NCI-H748 (cell line): ENCODE results near the gene CDAN1.
"Not testable (repeated sequence)": the region's sequence is repeated elsewhere in the genome, so short reads cannot be mapped to it uniquely, and the experiment has no call there.

Experiments
- DNase-seq: peaks from one replicate; lab custom pipeline; 2025; ENCODE audit not compliant: unreplicated experiment; lab: John Stamatoyannopoulos, UW

CDAN1 gene, protein sequence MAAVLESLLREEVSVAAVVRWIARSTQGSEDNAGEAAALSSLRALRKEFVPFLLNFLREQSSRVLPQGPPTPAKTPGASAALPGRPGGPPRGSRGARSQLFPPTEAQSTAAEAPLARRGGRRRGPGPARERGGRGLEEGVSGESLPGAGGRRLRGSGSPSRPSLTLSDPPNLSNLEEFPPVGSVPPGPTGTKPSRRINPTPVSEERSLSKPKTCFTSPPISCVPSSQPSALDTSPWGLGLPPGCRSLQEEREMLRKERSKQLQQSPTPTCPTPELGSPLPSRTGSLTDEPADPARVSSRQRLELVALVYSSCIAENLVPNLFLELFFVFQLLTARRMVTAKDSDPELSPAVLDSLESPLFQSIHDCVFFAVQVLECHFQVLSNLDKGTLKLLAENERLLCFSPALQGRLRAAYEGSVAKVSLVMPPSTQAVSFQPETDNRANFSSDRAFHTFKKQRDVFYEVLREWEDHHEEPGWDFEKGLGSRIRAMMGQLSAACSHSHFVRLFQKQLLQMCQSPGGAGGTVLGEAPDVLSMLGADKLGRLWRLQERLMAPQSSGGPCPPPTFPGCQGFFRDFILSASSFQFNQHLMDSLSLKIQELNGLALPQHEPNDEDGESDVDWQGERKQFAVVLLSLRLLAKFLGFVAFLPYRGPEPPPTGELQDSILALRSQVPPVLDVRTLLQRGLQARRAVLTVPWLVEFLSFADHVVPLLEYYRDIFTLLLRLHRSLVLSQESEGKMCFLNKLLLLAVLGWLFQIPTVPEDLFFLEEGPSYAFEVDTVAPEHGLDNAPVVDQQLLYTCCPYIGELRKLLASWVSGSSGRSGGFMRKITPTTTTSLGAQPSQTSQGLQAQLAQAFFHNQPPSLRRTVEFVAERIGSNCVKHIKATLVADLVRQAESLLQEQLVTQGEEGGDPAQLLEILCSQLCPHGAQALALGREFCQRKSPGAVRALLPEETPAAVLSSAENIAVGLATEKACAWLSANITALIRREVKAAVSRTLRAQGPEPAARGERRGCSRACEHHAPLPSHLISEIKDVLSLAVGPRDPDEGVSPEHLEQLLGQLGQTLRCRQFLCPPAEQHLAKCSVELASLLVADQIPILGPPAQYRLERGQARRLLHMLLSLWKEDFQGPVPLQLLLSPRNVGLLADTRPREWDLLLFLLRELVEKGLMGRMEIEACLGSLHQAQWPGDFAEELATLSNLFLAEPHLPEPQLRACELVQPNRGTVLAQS

DNA sequence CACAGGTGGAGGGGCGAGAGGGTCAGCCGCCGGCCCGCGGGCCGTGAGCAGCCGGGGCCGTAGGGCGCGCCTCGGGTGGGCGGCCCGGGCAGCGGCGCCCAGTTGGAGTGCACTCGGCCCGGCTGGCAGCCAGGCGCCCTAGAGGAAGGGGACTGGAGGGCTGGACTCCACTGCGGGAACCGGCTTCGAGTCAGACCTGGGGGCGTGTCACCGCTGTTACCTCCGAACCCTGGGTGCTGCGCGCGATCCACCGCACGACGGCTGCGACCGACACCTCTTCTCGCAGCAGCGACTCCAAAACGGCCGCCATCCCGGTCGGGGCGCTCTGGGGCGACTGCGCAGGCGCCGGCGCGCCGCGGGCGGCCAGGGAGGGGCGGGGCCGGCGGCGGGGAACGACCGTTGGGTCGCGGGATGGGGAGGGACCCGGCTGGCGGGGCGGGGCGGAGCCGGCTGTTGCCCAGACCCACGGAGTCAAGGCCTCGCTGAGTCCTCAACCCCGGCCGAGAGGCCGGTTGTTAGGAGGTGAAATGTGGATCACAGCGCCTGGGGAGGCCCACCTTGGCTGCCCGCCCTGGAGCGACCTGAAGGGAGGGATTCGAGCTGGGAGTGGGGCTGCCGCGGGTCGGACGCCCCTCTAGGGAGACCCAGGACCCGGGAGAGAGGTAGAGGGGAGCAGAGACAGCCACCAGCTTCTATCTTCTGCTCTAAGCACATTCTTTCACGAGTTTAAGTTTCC lies at the start of gene CDAN1:
TSS of gene CDAN1 (minus strand) at position 336 of the 736 bp plus-strand sequence. CDS start at position 310, 26 bp downstream.
- peak; percentile 79 for DNase-seq

DNA sequence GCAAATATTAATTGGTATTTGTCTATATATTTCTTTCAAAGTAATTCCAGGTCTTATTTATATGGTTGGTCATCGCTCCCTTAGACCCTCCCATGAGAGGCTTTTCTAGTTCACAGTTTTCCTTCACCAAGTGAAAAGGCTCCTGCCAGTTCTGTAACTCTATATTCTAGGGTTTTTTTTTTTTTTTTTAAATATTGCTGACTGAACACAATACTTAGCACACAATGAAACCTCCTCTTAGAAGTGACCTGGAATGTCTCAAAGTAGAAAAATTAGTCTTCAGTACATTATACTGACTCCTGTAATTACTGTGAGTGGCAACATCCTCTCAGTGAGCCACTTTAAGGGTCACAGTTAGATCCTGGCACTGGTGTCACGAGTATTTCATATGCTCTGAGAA lies 48.6 kb upstream of the CDAN1 start:
- DNase-seq: no peak

DNA sequence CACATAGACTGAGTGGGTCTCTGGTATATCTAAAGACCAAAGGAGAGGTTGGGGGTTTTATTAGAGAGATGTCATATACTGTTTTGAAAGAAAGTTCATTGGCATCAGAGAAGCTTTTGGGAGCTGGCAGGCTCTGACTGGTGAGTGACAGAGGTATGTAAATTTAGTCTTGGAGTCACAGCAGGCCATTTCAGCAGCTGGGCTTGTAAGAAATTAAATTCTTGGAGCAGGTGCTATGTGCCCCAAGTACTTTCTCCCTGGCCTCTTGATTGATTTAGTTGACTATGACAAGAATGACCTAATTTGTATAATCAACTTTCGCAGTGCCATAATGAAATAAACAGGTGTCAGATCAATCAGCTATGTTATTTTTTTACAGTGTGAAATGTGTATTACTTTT lies 47.8 kb upstream of the CDAN1 start:
- no peak for DNase-seq

DNA sequence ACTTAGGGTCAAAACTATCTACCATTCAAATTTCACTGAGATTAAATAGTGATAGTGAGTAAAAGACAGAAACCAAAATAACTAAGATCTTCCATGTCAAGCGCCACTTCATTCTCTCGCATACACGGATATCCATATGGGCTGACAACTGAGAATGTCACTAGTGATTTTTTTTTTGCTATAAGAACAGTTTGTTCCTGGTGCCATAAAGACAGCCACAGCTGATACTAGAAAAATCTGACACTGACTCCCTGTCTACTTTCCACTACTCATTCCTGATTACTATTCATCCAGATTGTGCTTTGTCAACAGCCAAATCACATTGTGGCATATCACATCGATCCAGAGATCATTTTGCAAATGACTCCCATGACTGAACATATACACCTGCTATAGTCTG lies 45.8 kb upstream of the CDAN1 start:
- no peak for DNase-seq

DNA sequence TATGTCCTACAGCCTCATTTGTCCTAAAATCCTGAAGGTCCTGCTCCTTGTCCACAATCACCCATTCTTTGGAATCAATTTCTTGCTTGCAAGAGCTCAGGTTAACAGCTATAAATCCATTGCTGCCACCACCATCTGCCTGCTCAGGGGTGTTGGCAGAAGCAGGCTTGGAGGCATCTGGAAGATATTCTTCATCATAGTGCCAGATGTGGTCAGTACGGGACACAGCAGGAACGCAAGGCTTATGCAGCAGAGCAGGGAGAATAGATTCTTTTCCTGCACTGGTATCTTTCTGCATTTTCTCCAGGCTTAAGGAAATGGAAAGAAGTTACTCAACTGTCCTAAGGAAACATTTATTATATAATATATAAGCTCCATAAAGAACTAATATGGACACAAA lies 38.5 kb upstream of the CDAN1 start:
- no peak for DNase-seq

DNA sequence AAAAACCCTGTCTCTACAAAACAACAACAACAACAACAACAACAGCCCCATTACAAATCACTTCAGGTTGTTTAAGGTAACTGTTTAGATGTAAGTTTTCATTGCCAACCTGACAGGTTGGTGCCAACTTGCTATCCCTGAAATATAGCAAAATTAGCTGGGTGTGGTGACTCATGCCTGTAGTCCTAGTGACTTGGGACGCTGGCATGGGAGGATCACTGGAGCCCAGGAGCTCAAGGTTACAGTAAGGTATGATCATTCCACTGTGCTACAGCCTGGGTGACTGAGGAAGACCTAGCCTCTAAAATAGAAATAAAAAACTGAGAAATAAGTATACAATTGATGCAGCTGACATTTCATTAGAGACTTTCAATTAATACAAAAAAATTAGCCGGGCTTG lies 36.0 kb upstream of the CDAN1 start:
- DNase-seq: no peak

DNA sequence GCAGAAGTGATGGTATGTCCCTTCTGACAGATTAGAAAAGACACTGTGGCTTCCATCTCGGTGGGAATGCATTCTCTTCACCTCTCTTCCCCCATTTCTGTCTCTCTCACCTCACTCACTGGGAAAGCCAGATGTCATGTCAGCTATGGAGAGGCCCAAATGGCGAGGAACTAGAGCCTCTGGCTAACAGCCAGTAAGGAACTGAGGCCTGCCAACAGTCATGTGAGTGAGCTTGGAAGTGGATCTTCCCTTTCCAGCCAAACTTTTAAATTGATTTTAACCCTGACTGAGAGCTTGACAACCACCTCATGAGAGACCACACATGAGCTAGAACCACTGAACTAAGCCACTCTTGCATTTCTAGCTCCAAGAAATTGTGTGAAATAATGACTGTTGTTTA lies 35.2 kb upstream of the CDAN1 start:
- DNase-seq: no peak

DNA sequence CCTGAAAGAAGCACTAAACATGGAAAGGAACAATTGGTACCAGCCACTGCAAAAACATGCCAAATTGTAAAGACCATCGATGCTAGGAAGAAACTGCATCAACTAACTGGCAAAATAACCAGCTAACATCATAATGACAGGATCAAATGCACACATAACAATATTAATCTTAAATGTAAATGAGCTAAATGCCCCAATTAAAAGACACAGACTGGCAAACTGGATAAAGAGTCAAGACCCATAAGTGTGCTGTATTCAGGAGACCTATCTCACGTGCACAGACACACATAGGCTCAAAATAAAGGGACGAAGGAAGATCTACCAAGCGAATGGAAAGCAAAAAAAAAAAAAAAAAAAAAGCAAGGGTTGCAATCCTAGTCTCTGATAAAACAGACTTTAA lies 29.2 kb upstream of the CDAN1 start:
- not testable (repeated sequence) for DNase-seq

DNA sequence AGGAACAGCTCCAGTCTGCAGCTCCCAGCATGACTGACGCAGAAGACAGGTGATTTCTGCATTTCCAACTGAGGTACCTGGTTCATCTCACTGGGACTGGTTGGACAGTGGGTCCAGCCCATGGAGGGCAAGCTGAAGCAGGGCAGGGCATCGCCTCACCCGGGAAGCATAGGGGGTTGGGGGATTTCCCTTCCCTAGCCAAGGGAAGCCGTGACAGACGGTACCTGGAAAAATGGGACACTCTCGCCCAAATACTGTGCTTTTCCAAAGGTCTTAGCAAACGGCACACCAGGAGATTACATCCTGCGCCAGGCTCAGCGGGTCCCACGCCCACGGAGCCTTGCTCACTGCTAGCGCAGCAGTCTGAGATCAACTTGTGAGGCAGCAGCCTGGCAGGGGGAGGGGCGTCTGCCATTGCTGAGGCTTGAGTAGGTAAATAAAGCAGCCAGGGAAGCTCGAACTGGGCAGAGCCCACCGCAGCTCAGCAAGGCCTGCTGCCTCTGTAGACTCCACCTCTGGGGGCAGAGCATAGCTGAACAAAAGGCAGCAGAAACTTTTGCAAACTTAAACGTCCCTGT lies 27.3 kb upstream of the CDAN1 start:
- not testable (repeated sequence) for DNase-seq

DNA sequence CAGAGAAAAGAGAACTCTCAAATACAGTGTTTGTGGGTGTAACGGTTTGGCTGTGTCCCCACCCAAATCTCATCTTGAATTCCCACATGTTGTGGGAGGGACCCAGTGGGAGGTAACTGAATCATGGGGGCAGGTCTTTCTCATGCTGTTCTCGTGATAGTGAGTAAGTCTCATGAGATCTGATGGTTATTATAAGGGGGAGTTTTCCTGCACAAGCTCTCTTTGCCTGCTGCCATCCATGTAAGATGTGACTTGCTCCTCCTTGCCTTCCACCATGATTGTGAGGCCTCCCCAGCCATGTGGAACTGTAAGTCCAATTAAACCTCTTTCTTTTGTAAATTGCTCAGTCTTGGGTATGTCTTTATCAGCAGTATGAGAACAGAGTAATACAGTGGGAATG lies 24.9 kb upstream of the CDAN1 start:
- DNase-seq: not testable (repeated sequence)

DNA sequence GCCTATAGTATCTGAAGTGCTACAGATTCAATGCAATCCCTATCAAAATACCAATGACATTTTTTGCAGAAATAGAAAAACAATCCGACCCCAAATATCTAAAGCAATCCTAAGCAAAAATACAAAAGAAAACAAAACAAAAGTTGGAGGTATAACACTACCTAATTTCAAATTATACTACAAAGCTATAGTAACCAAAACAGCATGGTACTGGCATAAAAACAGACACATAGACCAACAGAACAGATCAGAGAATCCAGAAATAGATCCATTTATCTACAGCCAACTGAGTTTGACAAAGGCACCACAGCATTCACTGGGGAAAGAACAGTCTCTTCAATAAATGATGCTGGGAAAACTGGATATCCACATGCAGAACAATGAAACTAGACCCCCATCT lies 23.8 kb upstream of the CDAN1 start:
- no peak for DNase-seq

DNA sequence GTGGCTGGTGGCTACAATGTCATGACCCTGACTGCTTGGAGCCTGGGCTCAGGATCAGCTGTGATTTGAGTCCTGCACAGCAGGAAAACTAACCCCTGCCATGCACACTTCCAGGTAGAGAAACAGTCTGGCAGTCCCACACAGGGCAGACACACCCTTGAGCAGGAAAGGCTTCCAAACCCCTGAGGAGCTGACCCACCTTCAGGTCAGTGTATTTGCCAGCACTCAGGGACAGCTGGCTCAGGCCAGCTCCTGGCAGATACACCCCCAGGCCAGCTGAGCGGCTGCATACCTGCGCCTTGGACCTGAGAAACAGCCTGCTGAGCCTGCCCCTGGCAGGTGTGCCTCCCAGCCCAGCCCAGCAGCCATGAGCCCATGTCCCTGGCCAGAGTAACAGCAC lies 22.2 kb upstream of the CDAN1 start:
- no peak for DNase-seq

DNA sequence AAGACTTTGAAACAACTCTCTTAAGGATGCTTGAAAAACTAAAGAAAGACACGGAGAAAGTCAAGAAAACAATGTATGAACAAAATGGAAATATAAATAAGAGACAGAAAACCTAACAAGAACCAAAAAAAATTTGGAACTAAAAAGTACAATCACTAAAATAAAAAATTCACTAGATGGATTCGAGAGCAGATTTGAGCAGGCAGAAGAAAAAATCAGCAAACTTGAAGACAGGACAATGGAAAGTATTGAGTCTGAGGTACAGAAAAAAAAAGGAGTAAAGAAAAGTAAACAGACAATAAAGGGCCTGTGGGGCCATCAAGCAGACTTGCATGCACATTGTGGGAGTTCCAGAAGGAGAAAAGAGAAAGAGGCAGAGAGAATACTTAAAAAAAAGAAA lies 13.4 kb upstream of the CDAN1 start:
- no peak for DNase-seq

DNA sequence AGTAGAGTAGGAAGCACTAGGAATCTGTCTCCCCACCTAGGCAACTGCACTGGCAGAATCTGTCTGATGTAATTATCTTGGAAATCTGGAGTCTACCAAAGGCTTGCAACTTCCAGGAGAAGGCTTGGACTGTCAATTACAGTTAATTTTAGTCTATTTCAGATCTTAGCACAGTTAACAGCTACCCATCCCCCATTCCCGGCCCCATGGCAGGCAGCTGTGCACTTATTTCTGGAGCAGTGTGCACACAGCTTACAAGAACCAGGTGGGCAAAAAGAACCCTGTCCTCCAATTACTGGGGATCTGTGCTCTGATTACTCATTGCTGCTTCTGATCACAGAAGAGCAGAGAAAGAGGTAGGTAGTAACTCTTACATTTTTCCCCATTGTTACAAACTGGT lies 12.3 kb upstream of the CDAN1 start:
- DNase-seq: no peak

DNA sequence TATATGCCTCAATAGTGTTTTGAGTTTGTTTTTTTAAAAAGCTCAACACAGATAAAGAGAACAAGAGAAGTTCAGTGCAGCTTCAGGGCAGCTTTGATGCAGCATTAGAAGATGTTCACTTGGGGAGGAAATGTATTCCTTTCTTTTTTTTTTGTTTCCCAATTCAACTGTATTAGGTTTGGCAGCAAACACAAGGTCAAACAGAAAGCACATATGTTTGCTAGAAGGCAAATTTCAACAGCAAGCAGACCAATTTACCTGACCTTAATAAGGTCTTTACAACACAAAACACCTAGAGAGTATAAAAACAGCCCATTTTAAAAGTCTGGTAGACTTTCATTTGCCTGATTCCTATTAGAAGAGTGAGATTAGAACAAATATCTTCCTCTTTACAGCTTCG lies 7.3 kb upstream of the CDAN1 start:
- no peak for DNase-seq

DNA sequence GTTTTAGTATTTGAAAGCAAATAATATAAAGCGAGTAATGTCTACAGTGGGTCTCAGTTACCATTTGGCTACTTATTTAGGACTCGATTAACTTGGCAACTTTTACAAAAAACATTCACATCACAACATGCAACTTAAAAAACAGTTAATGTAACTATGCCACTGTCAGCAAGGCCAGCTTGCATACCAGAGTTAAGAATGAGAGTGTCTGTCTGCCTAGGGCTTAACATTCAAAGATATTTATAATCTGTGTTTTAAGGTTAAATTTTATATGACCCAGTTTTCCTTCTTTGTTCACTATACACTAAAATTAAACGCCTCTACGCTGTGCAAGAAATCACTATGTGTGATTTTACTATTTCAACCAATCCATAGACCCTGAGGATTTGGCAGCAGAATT lies 5.2 kb upstream of the CDAN1 start:
- DNase-seq: no peak

DNA sequence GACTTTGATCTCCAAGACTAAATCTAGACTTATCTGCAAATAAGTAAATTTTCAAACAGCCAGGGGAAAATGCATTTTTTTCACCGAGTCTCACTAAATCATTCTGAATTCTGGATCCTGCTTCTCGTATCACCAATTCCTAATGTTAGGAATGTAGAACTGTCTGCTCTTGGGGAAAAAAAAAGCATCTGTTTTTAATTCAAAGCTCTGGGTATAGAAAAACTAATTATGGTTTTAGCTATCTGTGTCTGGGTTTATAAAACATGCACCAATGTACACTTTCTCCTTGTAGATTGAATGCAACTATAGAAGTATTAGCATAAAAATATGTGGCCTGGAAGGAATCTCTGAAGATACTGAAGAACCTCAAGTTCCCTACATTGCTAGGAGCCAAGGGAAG lies 4.8 kb upstream of the CDAN1 start:
- no peak for DNase-seq

DNA sequence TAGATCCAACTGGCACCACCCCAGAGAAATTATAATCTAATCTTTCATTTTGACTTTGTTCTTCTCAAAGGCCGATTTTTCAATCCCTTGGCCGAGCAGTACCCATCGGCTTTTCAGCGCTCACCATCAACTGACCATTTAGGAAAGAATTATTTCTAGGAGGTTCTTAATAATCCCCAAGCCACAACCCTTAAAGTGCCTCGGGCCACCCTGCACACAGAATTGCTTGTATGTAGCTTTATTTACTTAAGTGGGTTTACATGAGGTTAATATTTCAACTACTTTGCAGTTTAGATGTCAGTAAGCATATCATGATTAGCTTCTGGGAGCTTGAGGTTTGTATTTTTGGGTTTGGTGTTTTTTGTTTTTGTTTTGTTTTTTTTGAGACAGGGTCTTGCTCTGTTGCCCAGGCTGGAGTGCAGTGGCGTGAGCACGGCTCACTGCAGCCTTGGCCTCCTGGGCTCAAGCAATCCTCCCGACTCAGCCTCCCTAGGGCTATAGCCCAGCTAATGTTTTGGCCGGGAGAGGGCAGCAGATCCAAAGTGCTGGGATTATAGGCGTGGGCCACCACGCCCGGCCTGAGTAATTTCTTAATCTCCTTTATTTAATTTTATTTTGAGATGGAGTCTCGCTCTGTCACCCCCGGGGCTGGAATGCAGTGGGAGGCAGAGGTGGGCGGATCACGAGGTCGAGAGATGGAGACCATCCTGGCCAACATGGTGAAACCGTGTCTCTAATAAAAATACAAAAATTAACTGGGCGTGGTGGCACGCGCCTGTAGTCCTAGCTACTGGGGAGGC lies 801 bp upstream of the CDAN1 start:
- DNase-seq: no peak

DNA sequence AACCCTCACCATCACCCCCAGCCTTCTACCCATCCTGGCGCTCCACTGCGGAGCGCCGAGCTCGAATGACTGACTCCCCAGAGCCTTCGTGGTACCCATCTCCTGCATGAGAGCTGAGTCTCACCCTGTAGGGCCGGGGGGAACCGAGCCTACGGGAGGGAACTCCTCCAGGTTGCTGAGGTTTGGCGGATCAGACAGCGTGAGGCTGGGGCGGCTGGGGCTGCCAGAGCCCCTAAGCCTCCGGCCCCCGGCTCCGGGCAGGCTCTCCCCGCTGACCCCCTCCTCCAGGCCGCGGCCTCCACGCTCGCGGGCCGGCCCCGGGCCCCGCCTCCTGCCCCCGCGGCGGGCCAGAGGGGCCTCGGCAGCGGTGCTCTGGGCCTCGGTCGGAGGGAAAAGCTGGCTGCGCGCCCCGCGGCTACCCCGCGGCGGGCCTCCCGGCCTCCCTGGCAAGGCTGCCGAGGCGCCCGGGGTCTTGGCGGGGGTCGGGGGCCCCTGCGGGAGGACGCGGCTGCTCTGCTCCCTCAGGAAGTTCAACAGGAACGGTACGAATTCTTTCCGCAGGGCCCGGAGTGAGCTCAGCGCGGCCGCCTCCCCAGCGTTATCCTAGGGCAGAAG lies 643 bp downstream of the CDAN1 start:
- DNase-seq: peak; percentile 38
